HG03432 (cell line): ENCODE measurements around the gene KRR1.
"Not testable (repeated sequence)": the region's sequence is repeated elsewhere in the genome, so short reads cannot be mapped to it uniquely, and the experiment has no call there.

Source experiments
- ATAC-seq: cut with Tn5 transposase; IDR thresholded peaks from one replicate; pipeline ENCODE4 v1.9.1; 2021; ENCODE audit warnings: mild to moderate bottlenecking, moderate library complexity; ENCODE audit not compliant: unreplicated experiment

The KRR1 gene

GRCh38 chr12:75526655-75527511 lies 15.5 kb upstream of the KRR1 start:
- ATAC-seq, result peak; percentile 99

GRCh38 chr12:75525263-75525662 lies 13.9 kb upstream of the KRR1 start:
- no peak for ATAC-seq

- not testable (repeated sequence) for ATAC-seq
Measured at GRCh38 chr12:75522124-75522523, 10.7 kb upstream of the KRR1 start.

- ATAC-seq, result not testable (repeated sequence)
Measured at GRCh38 chr12:75521224-75521623, 9.8 kb upstream of the KRR1 start.

GRCh38 chr12:75509621-75510020 lies 1.8 kb downstream of the KRR1 start:
- no peak for ATAC-seq

GRCh38 chr12:75508159-75508558 lies 3.2 kb downstream of the KRR1 start:
- no peak for ATAC-seq

GRCh38 chr12:75507086-75507485 lies 4.3 kb downstream of the KRR1 start:
- ATAC-seq, result no peak

- no peak for ATAC-seq
Measured at GRCh38 chr12:75505706-75506312, 5.6 kb downstream of the KRR1 start.

- no peak for ATAC-seq
Measured at GRCh38 chr12:75503866-75504265, 7.5 kb downstream of the KRR1 start.

GRCh38 chr12:75503459-75503858 lies 8.0 kb downstream of the KRR1 start:
- ATAC-seq, result no peak

- ATAC-seq, result no peak
Measured at GRCh38 chr12:75491169-75491568, 20.2 kb downstream of the KRR1 start.

- ATAC-seq, result peak; percentile 60
Measured at GRCh38 chr12:75489613-75490210, 21.7 kb downstream of the KRR1 start.

GRCh38 chr12:75489187-75489586 lies 22.2 kb downstream of the KRR1 start:
- ATAC-seq, result no peak

GRCh38 chr12:75488553-75488952 lies 22.9 kb downstream of the KRR1 start:
- ATAC-seq, result peak; percentile 55

- ATAC-seq, result no peak
Measured at GRCh38 chr12:75487308-75487707, 24.1 kb downstream of the KRR1 start.

GRCh38 chr12:75484450-75484849 lies 27.0 kb downstream of the KRR1 start:
- not testable (repeated sequence) for ATAC-seq

GRCh38 chr12:75483431-75483830 lies 28.0 kb downstream of the KRR1 start:
- no peak for ATAC-seq

GRCh38 chr12:75482646-75483045 lies 28.8 kb downstream of the KRR1 start:
- ATAC-seq, result peak; percentile 19

- no peak for ATAC-seq
Measured at GRCh38 chr12:75481774-75482173, 29.6 kb downstream of the KRR1 start.

GRCh38 chr12:75481013-75481705 lies 30.2 kb downstream of the KRR1 start:
- ATAC-seq, result peak; percentile 18

GRCh38 chr12:75480469-75480949 lies 30.9 kb downstream of the KRR1 start, which contains the start of gene GLIPR1:
TSS of gene GLIPR1 (plus strand) at chr12:75480755. CDS start at chr12:75480881, 126 bp downstream.
- ATAC-seq, result peak; percentile 88
